ENCODE measurements around the gene NUP214.

Gene NUP214

DNA sequence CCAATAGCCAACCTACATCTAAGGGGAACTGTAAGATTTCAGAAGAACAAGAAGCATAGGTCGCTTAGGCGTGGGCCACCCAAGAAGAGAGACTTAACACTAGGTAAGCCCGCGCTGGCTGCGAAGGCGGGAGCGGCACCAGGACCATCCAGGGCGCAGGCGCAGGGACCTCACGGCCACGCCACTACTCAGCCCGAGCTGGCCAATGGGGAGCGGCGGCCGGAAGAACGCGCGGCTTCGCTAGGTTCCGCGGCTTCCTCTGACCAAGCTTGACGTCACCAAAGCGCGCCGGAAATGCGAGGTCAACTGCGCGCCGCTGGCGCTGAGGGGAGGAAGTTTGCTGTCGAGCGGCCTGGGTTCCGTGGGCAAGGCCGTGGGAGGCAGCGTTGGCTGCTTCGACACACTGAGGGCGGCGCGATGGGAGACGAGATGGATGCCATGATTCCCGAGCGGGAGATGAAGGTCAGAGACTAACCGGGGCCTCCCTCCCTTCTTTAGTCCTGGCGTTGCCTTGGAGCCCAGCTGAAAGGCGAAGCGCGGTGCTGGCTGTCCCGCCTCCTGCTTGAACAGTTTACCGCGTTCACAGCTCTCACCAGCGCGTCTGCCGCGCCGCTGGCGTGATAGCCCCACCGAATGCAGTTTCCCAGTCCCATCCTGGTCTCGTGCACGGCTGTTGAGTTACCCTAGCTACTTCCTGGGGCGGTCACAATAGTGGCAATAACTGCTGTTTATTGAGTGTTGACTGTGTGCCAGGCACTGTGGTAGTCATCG is at the start of gene NUP214:
Gene NUP214 (plus strand): TSS at position 299 of the 771 bp plus-strand sequence. CDS start 119 bp downstream, at position 418.
- peak; percentile 87 for DNase-seq

DNA sequence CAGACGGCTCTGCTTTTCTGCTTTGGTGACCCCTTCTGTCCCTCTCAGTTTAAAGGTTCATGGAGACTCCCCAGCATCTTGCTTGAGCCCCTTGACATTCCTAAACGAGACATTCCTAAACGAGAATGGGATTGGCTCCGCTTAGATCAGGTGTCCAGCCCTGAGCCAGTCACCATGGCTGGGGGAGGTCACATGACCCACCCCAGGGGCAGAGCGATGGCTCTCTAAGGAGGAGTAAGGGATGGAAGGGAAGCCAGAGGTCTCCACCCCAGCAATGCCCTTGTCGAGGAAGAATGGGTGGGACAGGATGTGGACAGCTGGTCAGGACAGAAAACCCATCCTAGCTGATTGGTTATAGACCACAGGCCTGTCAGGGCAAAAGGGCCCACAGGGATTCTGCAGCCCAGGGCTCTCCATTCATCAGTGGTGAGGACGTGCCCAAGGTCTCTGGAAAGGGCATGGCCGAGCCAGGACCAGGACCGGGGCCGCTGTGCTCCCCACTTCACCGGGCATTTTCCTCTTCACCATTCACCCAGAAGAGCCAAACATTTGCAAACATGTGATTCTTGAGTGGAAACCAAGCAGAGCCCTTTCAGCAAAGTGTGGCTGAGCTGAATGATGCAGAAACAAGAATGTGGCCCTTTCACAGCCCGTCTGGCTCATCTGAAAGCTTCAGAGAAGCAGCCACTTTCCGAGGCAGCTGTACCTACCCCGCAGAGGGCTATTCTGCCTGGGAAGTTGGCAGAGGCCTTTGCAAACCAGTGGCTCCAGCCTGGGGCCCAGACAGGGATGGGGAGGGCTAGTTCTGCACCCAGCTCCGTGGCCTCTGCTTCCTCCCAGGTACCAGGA is 48.8 kb upstream of the NUP214 start:
- DNase-seq: no peak

DNA sequence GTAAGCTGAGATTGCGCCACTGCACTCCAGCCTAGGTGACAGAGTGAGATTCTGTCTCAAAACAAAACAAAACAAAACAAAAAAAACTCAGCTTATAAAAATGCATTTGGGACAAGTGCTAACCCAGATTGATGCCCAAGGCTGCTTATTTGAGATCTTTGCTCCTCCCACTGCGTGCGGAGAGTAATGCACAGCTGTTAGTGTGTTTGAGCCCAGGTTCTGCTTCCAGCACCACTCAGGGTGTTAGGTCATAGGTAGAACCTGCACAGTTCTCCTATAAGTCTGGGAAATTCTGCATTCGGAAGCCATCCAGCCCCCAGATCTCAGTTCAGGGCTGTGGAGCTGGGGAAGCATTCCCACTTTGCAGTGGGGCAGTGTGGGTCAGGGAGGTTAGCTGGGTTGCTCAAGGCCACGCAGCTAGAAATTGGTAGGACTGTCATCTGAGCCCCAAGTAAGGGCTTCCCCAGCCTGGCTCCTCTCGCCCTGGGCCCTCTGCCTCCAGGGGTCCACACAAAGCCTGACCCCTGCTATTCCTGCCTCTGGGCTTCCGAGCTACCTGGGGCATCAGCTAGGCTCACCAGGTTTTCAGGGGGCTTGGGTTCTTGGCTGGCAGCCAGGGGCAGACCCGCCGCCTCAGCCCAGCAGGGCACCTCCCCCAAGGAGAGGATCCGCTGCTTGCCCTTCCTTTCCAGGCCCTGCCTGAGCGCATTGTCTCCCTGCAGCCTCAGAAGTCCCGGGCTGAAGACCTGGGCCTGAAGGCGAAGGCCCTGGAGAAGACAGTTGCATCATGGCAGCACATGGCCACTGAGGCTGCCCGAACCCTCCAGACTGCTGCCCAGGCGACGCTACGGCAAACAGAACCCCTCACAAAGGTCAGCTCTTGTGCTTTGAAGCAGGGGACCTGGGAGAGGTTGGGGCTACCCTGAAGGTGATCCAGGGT is 46.7 kb upstream of the NUP214 start:
- no peak for DNase-seq

DNA sequence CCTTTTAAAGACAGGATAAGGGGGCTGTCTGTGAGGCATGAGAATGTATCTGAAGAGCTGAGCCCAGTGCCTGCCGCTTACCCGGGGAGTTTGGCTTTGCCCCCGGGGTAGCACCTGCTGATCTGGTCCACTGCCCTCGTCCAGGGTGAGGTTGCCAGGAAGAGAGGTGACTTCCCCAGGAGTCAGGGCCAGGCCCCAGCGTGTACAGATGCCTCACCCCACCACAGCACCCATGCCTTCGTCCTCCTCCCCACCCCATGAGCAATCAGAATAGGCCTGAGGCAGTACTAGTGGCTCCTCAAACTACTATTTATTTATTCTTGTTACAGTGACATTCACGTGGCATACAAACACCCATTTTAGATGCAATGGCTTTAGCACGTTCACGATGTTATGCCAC is 44.8 kb upstream of the NUP214 start:
- DNase-seq: no peak

DNA sequence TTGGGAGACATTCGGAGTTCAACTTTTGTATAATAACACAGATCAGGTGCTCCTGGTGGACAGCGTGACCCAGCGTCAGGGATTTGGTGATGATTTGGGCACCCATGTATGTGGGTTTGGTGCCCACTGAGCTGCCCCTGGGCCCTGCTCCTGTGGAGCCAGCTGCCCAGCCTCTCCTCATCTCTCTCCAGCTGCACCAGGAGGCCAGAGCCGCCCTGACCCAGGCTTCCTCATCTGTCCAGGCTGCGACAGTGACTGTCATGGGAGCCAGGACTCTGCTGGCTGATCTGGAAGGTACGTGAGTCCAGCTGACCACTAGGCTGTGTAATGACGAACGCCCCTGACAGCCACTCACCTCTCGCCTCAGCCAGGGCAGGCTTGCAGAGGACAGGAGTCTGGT is 43.5 kb upstream of the NUP214 start:
- no peak for DNase-seq

DNA sequence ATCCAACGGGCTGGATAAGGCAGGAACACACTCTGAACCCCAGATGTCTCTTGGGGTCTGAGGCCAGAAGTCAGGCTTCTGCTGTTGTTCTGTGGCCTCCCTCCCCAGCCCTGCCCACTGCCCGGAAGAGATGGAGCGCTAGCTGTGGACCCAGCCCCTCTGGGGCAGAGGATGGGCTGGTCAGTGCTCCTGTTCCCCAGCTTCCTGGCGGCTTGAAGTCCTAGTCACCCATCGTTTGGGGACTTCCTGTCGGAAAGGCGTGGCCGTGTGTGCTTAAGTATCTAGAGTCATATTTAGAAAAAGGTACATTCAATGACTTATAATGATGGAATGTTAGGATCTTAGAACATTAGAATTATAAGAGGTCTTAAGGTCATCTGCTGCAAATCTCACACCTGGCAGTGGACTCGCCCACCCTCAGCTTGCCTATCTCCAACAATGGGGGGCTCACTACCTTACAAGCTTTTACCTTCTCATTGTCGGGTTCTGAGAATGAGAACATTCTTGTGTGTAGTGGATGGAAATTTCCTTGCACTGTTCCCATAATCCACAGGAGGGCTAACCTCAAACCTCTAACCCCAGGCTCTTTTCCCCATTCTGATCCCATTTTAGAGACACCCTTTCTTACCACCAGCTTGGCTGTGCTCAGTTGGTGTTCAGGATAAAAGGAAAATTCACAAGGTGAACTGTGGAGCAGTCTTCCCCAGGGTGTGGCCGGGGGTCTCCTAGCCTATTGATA is 42.4 kb upstream of the NUP214 start:
- no peak for DNase-seq

DNA sequence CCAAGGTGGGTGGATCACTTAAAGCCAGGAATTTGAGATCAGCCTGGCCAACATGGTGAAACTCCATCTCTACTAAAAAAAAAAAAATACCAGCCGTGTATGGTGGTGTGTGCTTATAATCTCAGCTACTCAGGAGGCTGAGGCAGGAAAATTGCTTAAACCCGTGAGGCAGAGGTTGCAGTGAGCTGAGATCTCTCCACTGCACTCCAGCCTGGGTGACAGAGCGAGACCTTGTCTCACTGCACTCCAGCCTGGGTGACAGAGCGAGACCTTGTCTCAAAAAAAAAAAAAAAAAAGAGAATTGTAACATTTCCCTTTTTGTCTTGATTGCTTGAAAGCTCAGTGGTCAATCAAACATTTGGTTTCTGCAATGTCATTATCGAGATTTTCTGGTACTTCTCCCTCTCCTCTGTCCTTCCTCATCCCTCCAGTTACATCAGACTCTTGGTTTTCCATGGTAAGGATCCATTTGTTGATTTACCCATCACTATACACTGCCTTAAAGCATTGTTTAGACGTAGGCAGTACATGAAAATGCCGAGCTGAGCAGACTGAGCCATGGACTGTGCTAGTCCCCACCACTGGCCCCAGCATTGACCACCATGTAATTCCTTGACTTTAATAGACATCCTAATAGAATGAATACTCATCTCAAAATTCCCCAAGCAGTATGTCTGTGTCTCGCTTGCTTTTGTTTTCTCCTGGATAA is 40.6 kb upstream of the NUP214 start:
- DNase-seq: no peak

DNA sequence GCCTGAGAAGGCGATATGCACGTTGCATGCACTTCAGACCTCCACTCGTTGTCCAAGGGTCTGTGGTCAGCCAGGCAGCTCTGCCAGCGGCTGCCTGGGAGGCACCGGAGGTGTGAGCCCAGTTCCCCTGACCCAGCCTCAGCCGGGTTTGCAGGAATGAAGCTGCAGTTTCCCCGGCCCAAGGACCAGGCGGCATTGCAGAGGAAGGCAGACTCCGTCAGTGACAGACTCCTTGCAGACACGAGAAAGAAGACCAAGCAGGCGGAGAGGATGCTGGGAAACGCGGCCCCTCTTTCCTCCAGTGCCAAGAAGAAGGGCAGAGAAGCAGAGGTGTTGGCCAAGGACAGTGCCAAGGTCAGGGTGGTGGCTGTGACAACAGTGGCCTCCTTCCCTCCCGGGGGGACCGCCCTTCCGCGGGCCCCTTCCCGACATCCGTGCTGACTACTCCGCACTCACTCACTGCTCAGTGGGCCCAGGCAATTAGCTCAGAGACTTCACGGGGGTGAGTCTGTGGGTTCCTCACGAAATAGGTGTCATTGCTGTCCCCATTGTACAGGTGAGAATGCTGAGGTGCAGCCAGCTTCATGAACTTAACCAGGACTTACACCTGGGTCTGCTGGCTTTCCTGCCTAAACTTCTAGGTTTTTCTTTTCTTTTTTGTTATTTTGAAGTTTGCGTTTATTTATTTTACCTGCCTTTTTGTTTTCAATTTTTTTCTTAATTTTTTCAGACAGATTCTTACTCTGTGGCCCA is 39.8 kb upstream of the NUP214 start:
- DNase-seq: no peak

DNA sequence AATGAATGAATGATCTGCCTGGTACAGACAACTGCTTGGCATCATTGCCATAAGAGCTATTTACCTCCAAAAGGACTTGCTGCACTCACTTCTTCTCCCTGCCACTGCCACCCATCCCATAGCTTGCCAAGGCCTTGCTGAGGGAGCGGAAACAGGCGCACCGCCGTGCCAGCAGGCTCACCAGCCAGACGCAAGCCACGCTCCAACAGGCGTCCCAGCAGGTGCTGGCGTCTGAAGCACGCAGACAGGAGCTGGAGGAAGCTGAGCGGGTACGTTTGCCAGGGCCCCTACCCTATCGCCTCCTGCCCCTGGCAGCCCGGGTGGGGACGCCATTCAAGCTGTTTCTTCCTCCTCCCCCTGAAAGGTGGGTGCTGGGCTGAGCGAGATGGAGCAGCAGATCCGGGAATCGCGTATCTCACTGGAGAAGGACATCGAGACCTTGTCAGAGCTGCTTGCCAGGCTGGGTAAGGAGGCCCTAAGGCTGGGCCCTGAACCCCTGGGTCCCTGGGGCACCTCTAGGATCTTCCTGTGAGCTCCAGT is 38.0 kb upstream of the NUP214 start:
- DNase-seq: peak; percentile 39

DNA sequence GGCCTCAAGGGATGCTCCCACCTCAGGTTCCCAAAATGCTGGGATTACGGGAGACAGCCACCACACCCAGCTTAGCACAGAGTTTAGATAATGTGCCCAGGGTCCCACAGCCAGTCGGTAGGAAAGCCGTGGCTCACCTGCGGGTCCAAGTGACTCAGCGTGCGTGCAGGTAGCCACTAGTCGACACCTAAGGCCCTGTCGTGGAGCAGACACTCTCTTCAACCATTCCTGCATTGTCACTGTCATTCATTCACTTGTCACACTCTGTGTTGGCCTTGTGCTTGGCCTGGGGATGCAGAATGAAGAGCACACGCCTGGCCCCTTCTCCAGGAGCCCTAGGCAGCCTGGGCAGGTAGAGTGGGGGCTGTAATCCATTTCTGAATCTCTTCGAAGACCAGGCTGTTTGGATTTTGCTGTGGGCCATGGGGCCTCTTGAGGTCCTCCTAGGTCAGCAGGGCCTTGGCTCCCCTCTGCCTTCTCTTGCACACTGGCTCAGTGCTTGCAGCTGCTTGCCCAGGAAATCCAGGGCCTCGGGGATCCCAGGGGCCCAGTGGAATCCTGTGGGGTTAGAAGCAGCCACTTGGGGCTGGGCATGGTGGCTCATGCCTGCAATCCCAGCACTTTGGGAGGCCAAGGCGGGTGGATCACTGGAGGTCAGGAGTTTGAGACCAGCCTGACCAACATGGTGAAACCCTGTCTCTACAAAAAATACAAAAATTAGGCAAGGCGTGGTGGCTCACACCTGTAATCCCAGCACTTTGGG is 35.2 kb upstream of the NUP214 start:
- no peak for DNase-seq

DNA sequence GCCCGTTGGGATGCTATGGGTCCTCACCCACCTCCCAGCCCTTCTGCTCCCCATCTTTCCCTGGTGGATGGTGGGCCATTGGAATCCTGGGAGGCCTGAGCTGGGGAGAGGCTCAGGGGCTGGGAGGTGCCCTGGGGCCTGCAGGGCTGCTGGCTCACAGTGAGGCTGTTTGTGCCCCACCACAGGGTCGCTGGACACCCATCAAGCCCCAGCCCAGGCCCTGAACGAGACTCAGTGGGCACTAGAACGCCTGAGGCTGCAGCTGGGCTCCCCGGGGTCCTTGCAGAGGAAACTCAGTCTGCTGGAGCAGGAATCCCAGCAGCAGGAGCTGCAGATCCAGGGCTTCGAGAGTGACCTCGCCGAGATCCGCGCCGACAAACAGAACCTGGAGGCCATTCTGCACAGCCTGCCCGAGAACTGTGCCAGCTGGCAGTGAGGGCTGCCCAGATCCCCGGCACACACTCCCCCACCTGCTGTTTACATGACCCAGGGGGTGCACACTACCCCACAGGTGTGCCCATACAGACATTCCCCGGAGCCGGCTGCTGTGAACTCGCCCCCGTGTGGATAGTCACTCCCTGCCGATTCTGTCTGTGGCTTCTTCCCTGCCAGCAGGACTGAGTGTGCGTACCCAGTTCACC is 33.9 kb upstream of the NUP214 start:
- DNase-seq: no peak

DNA sequence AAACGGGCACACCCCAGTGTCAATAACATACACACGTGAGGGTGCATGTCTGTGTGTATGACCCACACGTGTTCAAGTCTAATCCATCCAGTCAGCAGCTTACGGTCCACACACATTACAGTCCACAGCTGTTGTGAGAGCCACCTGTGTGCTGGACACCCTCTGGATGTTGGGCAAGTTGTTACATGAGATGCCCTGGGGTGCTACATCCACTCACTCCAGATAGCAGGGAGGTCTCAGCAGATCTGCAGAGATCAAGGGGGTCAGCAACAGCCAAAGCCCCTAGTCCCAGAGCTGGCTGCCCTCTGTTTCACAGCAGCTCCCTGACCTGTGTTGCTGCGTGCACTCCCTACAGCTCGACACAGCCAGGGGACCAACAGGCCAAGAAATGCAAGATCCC is 33.4 kb upstream of the NUP214 start:
- DNase-seq: no peak

DNA sequence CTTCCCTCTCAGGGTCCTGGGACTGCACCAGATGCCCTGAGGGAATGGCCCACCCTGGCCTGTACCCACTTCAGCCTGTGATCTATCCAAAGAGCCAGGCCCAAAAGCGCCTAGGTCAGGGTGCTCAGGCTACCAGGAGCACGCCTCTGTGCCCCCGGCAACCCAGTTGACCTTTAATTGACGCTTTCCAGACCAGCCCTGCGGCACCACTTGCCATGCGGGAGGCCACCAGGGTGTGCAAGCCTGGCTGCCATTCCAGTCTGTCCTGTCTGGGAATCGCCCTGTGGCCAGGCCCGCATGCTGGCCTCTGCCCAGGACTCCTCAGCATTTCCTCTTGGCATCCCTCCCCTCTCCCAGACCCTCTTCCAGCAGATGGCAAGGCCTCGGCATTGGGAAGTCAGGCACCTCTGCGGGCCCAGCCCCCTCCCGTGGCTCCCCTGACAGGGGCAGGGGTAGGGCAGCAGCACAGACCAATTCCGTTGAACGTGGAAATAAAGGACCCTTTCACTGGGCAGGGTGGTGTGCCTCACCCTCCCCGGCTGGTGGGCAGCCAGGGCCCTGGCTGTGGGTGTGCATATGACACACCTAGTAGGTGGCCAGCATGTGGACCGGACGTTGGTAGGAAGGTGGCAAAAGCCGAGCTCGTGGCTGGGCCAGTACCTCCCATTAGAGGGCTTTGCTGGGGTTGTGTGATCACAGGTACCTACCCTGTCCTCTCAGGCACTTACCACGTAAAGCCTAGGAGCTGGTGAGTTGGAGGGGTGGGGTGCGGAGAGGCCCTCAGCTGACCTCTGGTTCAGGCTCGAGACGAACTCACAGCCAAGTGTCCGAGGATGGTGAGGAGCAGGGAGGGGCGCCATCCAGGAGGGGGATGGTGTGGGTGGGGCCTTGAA is 32.6 kb upstream of the NUP214 start:
- no peak for DNase-seq

DNA sequence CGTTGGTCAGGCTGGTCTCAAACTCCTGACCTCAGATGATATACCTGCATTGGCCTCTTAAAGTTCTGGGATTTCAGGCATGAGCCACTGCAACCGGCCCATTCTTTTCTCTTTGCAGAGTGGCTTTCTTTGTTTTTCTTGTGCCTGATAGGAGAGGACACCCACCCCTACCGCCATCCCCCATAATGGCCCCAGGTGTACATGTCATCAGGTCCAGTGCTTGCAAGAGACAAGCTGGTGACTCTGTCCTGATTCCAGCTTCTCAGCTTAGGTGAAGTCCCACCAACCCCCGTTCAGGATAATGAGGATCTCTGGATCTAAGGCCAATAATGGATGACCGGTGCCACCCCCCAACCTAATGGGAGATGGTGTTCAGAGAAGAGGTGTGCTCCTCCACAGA is 31.4 kb upstream of the NUP214 start:
- no peak for DNase-seq

DNA sequence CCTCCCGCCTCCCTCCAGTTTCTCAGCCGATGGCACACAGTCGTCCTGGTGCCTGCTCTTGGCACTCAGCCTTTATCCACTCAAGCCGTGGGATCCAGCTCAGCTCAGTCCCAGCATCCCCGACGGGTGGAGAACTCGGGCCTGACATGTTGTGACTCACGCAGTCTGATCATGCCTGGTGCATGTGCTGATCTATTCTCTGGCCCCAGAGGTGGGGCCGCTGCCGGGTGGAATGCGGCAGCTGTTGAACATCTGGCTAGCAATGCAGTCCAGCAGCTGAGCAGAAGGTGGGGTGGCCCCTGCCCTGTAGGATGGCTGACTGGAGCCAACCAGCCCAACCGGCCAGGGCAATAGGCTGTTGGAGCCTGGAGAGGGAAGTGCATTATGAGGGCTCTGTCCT is 30.8 kb upstream of the NUP214 start:
- DNase-seq: no peak

DNA sequence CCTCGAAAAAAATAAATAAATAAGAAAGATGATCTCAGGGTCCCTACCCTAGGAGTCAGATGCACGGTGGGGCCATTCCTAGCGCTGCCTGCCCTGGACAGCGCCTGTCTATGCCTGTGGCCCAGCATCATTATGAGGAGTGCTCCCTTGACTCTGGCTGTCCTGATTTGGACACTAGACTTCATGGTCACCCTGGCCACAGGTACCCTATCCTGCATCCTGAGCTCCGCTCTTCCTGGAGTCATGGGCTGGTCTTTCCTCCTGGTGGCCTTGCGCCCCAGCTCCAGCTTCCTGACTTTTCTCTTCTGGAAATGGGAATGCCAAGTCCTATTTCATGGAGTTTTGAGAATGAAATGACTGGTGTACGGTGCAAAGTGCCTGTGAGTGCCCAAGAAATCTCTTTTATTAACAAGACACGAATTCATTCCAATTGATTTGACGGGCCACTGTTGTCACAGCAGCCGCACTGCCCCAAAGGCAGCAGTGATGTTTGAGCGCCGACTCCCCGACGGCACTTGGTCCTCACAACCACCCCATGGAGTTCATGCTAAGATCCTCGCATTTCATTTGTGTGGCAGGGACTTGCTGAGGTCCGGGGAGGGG is 29.6 kb upstream of the NUP214 start:
- no peak for DNase-seq

DNA sequence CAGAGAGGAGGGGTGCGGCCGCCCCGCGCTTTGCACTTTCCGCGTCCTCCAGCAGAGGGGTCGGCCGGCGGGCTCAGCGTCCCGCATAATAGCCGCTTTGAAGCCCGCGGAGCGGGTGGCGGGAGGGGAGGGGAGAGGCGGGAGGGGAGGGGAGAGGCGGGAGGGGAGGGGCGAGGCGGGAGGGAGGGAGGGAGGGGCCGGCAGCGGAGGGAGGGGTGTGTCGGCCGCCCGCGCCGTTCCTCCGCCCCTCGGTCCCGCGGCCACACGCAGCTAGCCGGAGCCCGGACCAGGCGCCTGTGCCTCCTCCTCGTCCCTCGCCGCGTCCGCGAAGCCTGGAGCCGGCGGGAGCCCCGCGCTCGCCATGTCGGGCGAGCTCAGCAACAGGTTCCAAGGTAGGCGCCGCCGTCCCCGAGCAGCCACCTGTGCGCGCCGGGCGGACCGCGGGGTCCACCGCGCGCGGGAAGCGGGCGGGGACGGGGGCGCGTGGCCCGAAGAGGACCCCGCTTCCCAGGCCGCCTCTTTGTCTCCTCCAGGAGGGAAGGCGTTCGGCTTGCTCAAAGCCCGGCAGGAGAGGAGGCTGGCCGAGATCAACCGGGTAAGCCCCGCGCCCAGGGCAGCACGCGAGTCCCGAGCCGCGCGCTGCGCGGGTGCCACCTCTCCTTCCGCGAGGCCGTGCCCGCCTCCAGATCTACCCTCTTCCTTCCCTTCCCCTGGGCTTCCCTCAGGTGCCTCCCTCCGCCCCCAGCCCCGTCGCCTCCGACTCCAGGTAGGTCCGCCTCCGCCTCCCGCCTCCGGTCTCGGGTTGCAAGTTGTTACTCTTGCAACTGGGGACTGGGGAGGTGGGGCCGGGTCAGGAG is 28.9 kb upstream of the NUP214 start, which contains the start of gene AIF1L:
Gene AIF1L (plus strand): TSS at position 263 of the 857 bp plus-strand sequence. CDS start 99 bp downstream, at position 362.
- no peak for DNase-seq
